Body of pancreas (tissue), 4 donors: ENCODE data around the gene CST9. TPM values are rescaled to one million over a fixed set of nuclear protein-coding genes. Genes with fewer than 3 reads are reported as not detected.

ENCODE experiments used
- ATAC-seq: fragments of 150-250 bp; one replicate; pipeline ENCODE4 v1.9.1; 2016
- DNase-seq, 4 donors: peaks; one replicate each; pipeline ENCODE4 v3.0.0-alpha.2; 2019
- H3K27ac ChIP-seq, 4 donors: fragments of 200-600 bp; sonication (generic); 1 replicate in 3 of 4; 2 replicates in 1 of 4; pipeline versions ENCODE4 v1.5.1 to v1.6.1; 2016 to 2019; ENCODE audit warnings: mild to moderate bottlenecking in 1 of 4, mixed read lengths in 1 of 4, moderate library complexity in 1 of 4
- H3K27me3 ChIP-seq, 2 donors: fragments of 200-600 bp; sonication (generic); one replicate each; pipeline ENCODE4 v1.6.0; 2016; ENCODE audit warnings: mild to moderate bottlenecking in 1 of 2
- H3K36me3 ChIP-seq, 2 donors: fragments of 200-600 bp; sonication (generic); replicated peaks in 1 of 2; 2 replicates each; pipeline ENCODE4 v1.5.1; 2016; ENCODE audit warnings: low read depth in 2 of 2; ENCODE audit not compliant: insufficient read depth in 1 of 2
- H3K4me1 ChIP-seq: fragments of 200-600 bp; sonication (generic); one replicate; pipeline ENCODE4 v1.6.0; 2016
- H3K4me3 ChIP-seq, 2 donors: fragments of 200-600 bp; sonication (generic); 1 replicate in 1 of 2; 2 replicates in 1 of 2; pipeline ENCODE4 v1.5.1; 2016 to 2019
- H3K9me3 ChIP-seq, 3 donors: fragments of 200-600 bp; sonication (generic); 1 replicate in 2 of 3; 2 replicates in 1 of 3; pipeline ENCODE4 v1.5.1; 2016
- CTCF ChIP-seq, 7 experiments: fragments of 450-650 bp in 4 of 7; fragments of 200-600 bp in 3 of 7; sonication (generic) in 3 of 7; IDR thresholded peaks; one replicate each; pipeline ENCODE4 v1.5.1; 2016 to 2019; ENCODE audit warnings: antibody characterized with exemption in 7 of 7
- POLR2A ChIP-seq, 3 donors: fragments of 450-650 bp; IDR thresholded peaks; one replicate each; pipeline ENCODE4 v1.6.1; 2016; ENCODE audit warnings: antibody characterized with exemption in 3 of 3, mild to moderate bottlenecking in 2 of 3
- WGBS, 2 donors: methylation state at CpG; one replicate each; pipeline ENCODE4 v1.1.5; 2017; 5-methylcytosine and 5-hydroxymethylcytosine counted together
- intact Hi-C: fragments of 100-400 bp; cut with DNase I; formaldehyde crosslinking; loops from one replicate; pipeline ENCODE4 v1.15.1; 2023
- total RNA-seq, 2 donors: library from RNA; depleted of rRNA; stranded (reverse); fragments of >200 nt; gene quantifications; one replicate each; pipeline ENCODE4 v1.1.0, GENCODE V29; 2016

CST9 gene
- total RNA-seq, result 1 to 10 TPM in 1 of 2 donors, not detected in 1; 3.6 TPM

GRCh38 chr20:23605867-23606651 lies at the start of gene CST9:
TSS of gene CST9 (minus strand) at chr20:23605917. CDS start at chr20:23605864, 53 bp downstream.
- Histone ChIP-seq H3K27me3 (no peaks in the 10 kb centered on the region), H3K27ac (no peak within 1 kb of the TSS), H3K36me3 (no peaks in the 10 kb centered on the region), H3K4me3 (no peak within 1 kb of the TSS), H3K9me3 (no peaks in the 10 kb centered on the region), H3K4me1 (no peaks in the 10 kb centered on the region)
- 40 to 44% methylated on average over 15 to 16 of the region's 16 CpGs for whole genome bisulfite sequencing, 2 donors
- no peak for DNase-seq
- TF ChIP-seq POLR2A (IDR thresholded peaks at IDR 0.05), result no peak
- no peak for TF ChIP-seq CTCF (IDR thresholded peaks at IDR 0.05)
- intact Hi-C loops, result no loop called here
- no peak for ATAC-seq

GRCh38 chr20:23654717-23655116 lies 49.0 kb upstream of the CST9 start:
- ATAC-seq (no peak), DNase-seq (no peak)
- no peaks in the 10 kb centered on the region for H3K9me3 ChIP-seq
- no peak for TF ChIP-seq CTCF (IDR thresholded peaks at IDR 0.05)
- no peak for TF ChIP-seq POLR2A (IDR thresholded peaks at IDR 0.05)
- intact Hi-C loops, result no loop called here
- H3K4me3 ChIP-seq, result no peak overlapping the region
- peaks cover 13% of the 10 kb centered on the region for H3K4me1 ChIP-seq
- WGBS, 2 donors, result 41 to 68% methylated on average over 4 of the region's 4 CpGs
- H3K27me3 ChIP-seq, result no peaks in the 10 kb centered on the region
- no peaks in the 10 kb centered on the region for H3K36me3 ChIP-seq
- H3K27ac ChIP-seq, result no peak overlapping the region

- no peak overlapping the region for H3K4me3 ChIP-seq
- no peaks in the 10 kb centered on the region for H3K9me3 ChIP-seq
- 71 to 72% methylated on average over 2 of the region's 2 CpGs for WGBS, 2 donors
- no peaks in the 10 kb centered on the region for H3K36me3 ChIP-seq
- H3K4me1 ChIP-seq, result peaks cover 9% of the 10 kb centered on the region
- no peaks in the 10 kb centered on the region for H3K27me3 ChIP-seq
- intact Hi-C loops, result no loop called here
- no peak for DNase-seq
- ATAC-seq, result no peak
- no peak overlapping the region for H3K27ac ChIP-seq
- TF ChIP-seq CTCF (IDR thresholded peaks at IDR 0.05) (no peak), POLR2A (IDR thresholded peaks at IDR 0.05) (no peak)
Observed at GRCh38 chr20:23654000-23654399, 48.3 kb upstream of the CST9 start.

- Histone ChIP-seq H3K27ac (no peak overlapping the region), H3K4me3 (no peak overlapping the region), H3K36me3 (no peaks in the 10 kb centered on the region), H3K4me1 (peaks cover 6% of the 10 kb centered on the region), H3K9me3 (no peaks in the 10 kb centered on the region), H3K27me3 (no peaks in the 10 kb centered on the region)
- TF ChIP-seq POLR2A (IDR thresholded peaks at IDR 0.05), result no peak
- no peak for TF ChIP-seq CTCF (IDR thresholded peaks at IDR 0.05)
- DNase-seq (no peak), ATAC-seq (no peak)
- intact Hi-C loops, result no loop called here
- 91 to 100% methylated on average over 3 of the region's 3 CpGs for WGBS, 2 donors
Observed at GRCh38 chr20:23653400-23653938, 47.8 kb upstream of the CST9 start.
